ENCODE data around the gene RNF168. TPM values are rescaled to one million over a fixed set of nuclear protein-coding genes. Genes with fewer than 3 reads are reported as not detected.
"Not testable (repeated sequence)": the region's sequence is repeated elsewhere in the genome, so short reads cannot be mapped to it uniquely, and the experiment has no call there.

The RNF168 gene
- 10 to 100 TPM; 14.1 to 17.9 (median 16.8) TPM for polyA plus RNA-seq (ENCODE audit: insufficient read depth in 1 of 5, insufficient read length in 5 of 5, low replicate concordance in 1 of 5)
- long read RNA-seq, donor 1, full-length matches to known transcripts = 10 of 10 reads
- long read RNA-seq, donor 1, partial matches to known transcripts = 0 of 10 reads
- long read RNA-seq, donor 1, other reads (novel, unspliced or antisense) = 0 of 10 reads
- long read RNA-seq, donor 2, full-length matches to known transcripts = 2 of 2 reads
- long read RNA-seq, donor 2, partial matches to known transcripts = 0 of 2 reads
- long read RNA-seq, donor 2, other reads (novel, unspliced or antisense) = 0 of 2 reads
- long read RNA-seq, donor 3, full-length matches to known transcripts = 3 of 3 reads
- long read RNA-seq, donor 3, partial matches to known transcripts = 0 of 3 reads
- long read RNA-seq, donor 3, other reads (novel, unspliced or antisense) = 0 of 3 reads
- long read RNA-seq, donor 4, full-length matches to known transcripts = 3 of 3 reads
- long read RNA-seq, donor 4, partial matches to known transcripts = 0 of 3 reads
- long read RNA-seq, donor 4, other reads (novel, unspliced or antisense) = 0 of 3 reads
- long read RNA-seq, donor 5, full-length matches to known transcripts = 7 of 7 reads
- long read RNA-seq, donor 5, partial matches to known transcripts = 0 of 7 reads
- long read RNA-seq, donor 5, other reads (novel, unspliced or antisense) = 0 of 7 reads
- long read RNA-seq, donor 6, full-length matches to known transcripts = 4 of 4 reads
- long read RNA-seq, donor 6, partial matches to known transcripts = 0 of 4 reads
- long read RNA-seq, donor 6, other reads (novel, unspliced or antisense) = 0 of 4 reads
- long read RNA-seq, donor 7, full-length matches to known transcripts = 4 of 4 reads
- long read RNA-seq, donor 7, partial matches to known transcripts = 0 of 4 reads
- long read RNA-seq, donor 7, other reads (novel, unspliced or antisense) = 0 of 4 reads
- long read RNA-seq, donor 8, full-length matches to known transcripts = 2 of 2 reads
- long read RNA-seq, donor 8, partial matches to known transcripts = 0 of 2 reads
- long read RNA-seq, donor 8, other reads (novel, unspliced or antisense) = 0 of 2 reads

- DNase-seq = peak; percentile 94
Observed at GRCh38 chr3:196503196-196504076, at the start of gene RNF168. Gene RNF168, minus strand, starts transcription at chr3:196503768. Its CDS starts 595 bp downstream, at chr3:196503173.

- DNase-seq = no peak
Observed at GRCh38 chr3:196552253-196552652, 48.7 kb upstream of the RNF168 start.

- not testable (repeated sequence) for DNase-seq
Observed at GRCh38 chr3:196550172-196550571, 46.6 kb upstream of the RNF168 start.

- not testable (repeated sequence) for DNase-seq
Observed at GRCh38 chr3:196549312-196549711, 45.7 kb upstream of the RNF168 start.

GRCh38 chr3:196547067-196547466, 43.5 kb upstream of the RNF168 start:
- no peak for DNase-seq

GRCh38 chr3:196546537-196546936, 43.0 kb upstream of the RNF168 start:
- no peak for DNase-seq

GRCh38 chr3:196544491-196544992, 41.0 kb upstream of the RNF168 start:
- no peak for DNase-seq

- no peak for DNase-seq
Observed at GRCh38 chr3:196541684-196542445, 38.3 kb upstream of the RNF168 start.

- DNase-seq = peak in 1 of 2 donors; percentile 2
Observed at GRCh38 chr3:196537319-196537984, 33.9 kb upstream of the RNF168 start.

- DNase-seq = no peak
Observed at GRCh38 chr3:196533260-196533681, 29.7 kb upstream of the RNF168 start.

GRCh38 chr3:196531418-196531817, 27.9 kb upstream of the RNF168 start:
- no peak for DNase-seq

- DNase-seq = peak; percentile 46 to 63
Observed at GRCh38 chr3:196528639-196529233, 25.2 kb upstream of the RNF168 start.

GRCh38 chr3:196525141-196525540, 21.6 kb upstream of the RNF168 start:
- no peak for DNase-seq

- DNase-seq = no peak
Observed at GRCh38 chr3:196524527-196524926, 21.0 kb upstream of the RNF168 start.

GRCh38 chr3:196523841-196524240, 20.3 kb upstream of the RNF168 start:
- no peak for DNase-seq

GRCh38 chr3:196521291-196521690, 17.7 kb upstream of the RNF168 start:
- DNase-seq = not testable (repeated sequence)

- no peak for DNase-seq
Observed at GRCh38 chr3:196519718-196520082, 16.1 kb upstream of the RNF168 start.

GRCh38 chr3:196518966-196519717, 15.6 kb upstream of the RNF168 start:
- DNase-seq = no peak
